ENCODE measurements around the gene RFC3. TPM values are rescaled to one million over a fixed set of nuclear protein-coding genes. Genes with fewer than 3 reads are reported as not detected.

RFC3 gene
- polyA plus RNA-seq, 2 of the 4 experiments (the other 2 are of a cell fraction): 45.3 to 54.5 TPM

DNA sequence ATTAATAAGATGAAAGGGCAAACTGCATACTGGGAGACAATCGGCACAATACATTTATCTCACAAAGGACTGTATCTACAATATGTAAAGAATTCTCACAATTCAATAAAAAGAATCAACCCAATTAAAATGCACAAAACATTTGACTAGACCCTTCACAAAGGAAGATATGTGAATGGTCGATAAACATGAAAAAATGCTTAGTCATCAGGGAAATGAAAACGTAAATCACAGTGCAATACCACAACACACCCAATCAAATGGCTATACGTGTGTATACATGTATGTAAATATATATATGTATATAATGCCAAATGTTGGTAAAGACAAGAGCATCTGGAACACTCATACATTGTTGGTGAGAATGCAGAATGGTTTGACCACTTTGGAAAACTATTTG is 21.9 kb upstream of the RFC3 start:
- FAIRE-seq: no peak
- Histone ChIP-seq H3K4me1 (peaks cover 8% of the 10 kb centered on the region), H3K4me3 (no peak overlapping the region), H3K4me2 (no peak overlapping the region), H3K27ac (no peak overlapping the region), H3K9me3 (no peaks in the 10 kb centered on the region)
- POLR2A ChIA-PET: no interaction called here
- 74% methylated on average over 4 of the region's 4 CpGs for WGBS (ENCODE audit: missing lambda C conversion rate)
- no peak for TF ChIP-seq POLR2A (IDR thresholded peaks at IDR 0.05; ENCODE audit: low read length)
- TF ChIP-seq NFE2L2 (conservative IDR thresholded peaks at IDR 0.05; ENCODE audit: low read length): peak; percentile 56
- no peak for TF ChIP-seq EHF (CRISPR knock-in tag; IDR thresholded peaks at IDR 0.05)
- TF ChIP-seq ZSCAN20 (CRISPR knock-in tag; IDR thresholded peaks at IDR 0.05): no peak
- peak; percentile 86 for TF ChIP-seq MAFK (IDR thresholded peaks at IDR 0.05; ENCODE audit: partially characterized antibody)
- TF ChIP-seq, protein P1, sequence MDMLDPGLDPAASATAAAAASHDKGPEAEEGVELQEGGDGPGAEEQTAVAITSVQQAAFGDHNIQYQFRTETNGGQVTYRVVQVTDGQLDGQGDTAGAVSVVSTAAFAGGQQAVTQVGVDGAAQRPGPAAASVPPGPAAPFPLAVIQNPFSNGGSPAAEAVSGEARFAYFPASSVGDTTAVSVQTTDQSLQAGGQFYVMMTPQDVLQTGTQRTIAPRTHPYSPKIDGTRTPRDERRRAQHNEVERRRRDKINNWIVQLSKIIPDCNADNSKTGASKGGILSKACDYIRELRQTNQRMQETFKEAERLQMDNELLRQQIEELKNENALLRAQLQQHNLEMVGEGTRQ (IDR thresholded peaks at IDR 0.05): no peak
- ATAC-seq: no peak
- CTCF ChIA-PET: no interaction called here
- DNase-seq (ENCODE audit: low read depth in 1 of 2, low spot score in 1 of 2): no peak

- Histone ChIP-seq H3K4me3 (no peak overlapping the region), H3K4me2 (peak overlapping the region; percentile 31; the same call in 2 of the 3 replicates), H3K9me3 (no peaks in the 10 kb centered on the region), H3K27ac (no peak overlapping the region), H3K4me1 (peaks cover 8% of the 10 kb centered on the region)
- no peak for DNase-seq (ENCODE audit: low read depth in 1 of 2, low spot score in 1 of 2)
- ChIA-PET CTCF (interaction anchor here (1.0 to 2.4 kb wide), 2 partner anchors 279 to 1366 kb away, joined by 3 to 6 read pairs; no protein-coding TSS in a partner anchor), POLR2A (no interaction called here)
- FAIRE-seq: no peak
- TF ChIP-seq FOSB (CRISPR knock-in tag; IDR thresholded peaks at IDR 0.05): no peak
- no peak for TF ChIP-seq CBX2 (IDR thresholded peaks at IDR 0.05; ENCODE audit: borderline replicate concordance, low read depth)
- no peak for TF ChIP-seq SREBF2 (IDR thresholded peaks at IDR 0.05)
- TF ChIP-seq CHD4 (IDR thresholded peaks at IDR 0.05; ENCODE audit: borderline replicate concordance): no peak
- TF ChIP-seq BHLHE40 (IDR thresholded peaks at IDR 0.05; ENCODE audit: low read depth, low read length): no peak
- TF ChIP-seq MAFK (IDR thresholded peaks at IDR 0.05; ENCODE audit: partially characterized antibody): no peak
- TF ChIP-seq HOXA7 (CRISPR knock-in tag; IDR thresholded peaks at IDR 0.05): no peak
- TF ChIP-seq PBX3 (IDR thresholded peaks at IDR 0.05): no peak
- no peak for TF ChIP-seq RNF2 (IDR thresholded peaks at IDR 0.05; ENCODE audit: borderline replicate concordance, low read depth)
- TF ChIP-seq RFX5 (IDR thresholded peaks at IDR 0.05): no peak
- no peak for TF ChIP-seq HOXB13 (CRISPR knock-in tag; IDR thresholded peaks at IDR 0.05; ENCODE audit: low read depth)
- TF ChIP-seq, protein P2, sequence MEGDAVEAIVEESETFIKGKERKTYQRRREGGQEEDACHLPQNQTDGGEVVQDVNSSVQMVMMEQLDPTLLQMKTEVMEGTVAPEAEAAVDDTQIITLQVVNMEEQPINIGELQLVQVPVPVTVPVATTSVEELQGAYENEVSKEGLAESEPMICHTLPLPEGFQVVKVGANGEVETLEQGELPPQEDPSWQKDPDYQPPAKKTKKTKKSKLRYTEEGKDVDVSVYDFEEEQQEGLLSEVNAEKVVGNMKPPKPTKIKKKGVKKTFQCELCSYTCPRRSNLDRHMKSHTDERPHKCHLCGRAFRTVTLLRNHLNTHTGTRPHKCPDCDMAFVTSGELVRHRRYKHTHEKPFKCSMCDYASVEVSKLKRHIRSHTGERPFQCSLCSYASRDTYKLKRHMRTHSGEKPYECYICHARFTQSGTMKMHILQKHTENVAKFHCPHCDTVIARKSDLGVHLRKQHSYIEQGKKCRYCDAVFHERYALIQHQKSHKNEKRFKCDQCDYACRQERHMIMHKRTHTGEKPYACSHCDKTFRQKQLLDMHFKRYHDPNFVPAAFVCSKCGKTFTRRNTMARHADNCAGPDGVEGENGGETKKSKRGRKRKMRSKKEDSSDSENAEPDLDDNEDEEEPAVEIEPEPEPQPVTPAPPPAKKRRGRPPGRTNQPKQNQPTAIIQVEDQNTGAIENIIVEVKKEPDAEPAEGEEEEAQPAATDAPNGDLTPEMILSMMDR (IDR thresholded peaks at IDR 0.05): no peak
- 53% methylated on average over 7 of the region's 7 CpGs for WGBS (ENCODE audit: missing lambda C conversion rate)
- ATAC-seq: no peak
Measured at GRCh38 chr13:33797622-33798021, 20.3 kb upstream of the RFC3 start.

GRCh38 chr13:33798023-33798422 is 19.9 kb upstream of the RFC3 start:
- WGBS (ENCODE audit: missing lambda C conversion rate): 42% methylated on average over 3 of the region's 3 CpGs
- CTCF ChIA-PET: interaction anchor here (1.0 to 2.4 kb wide), 2 partner anchors 278 to 1366 kb away, joined by 3 to 6 read pairs; no protein-coding TSS in a partner anchor
- H3K4me1 ChIP-seq: peaks cover 8% of the 10 kb centered on the region
- H3K4me3 ChIP-seq: no peak overlapping the region
- H3K9me3 ChIP-seq: no peaks in the 10 kb centered on the region
- H3K27ac ChIP-seq: no peak overlapping the region
- DNase-seq (ENCODE audit: low read depth in 1 of 2, low spot score in 1 of 2) (no peak), FAIRE-seq (no peak), ATAC-seq (no peak)
- peak overlapping the region; percentile 31; the same call in 2 of the 3 replicates for H3K4me2 ChIP-seq
- POLR2A ChIA-PET: no interaction called here
- TF ChIP-seq TP53 (CRISPR knock-in tag; IDR thresholded peaks at IDR 0.05) (no peak), EHF (CRISPR knock-in tag; IDR thresholded peaks at IDR 0.05) (no peak), CEBPB (IDR thresholded peaks at IDR 0.05) (no peak), MAZ (IDR thresholded peaks at IDR 0.05; ENCODE audit: borderline replicate concordance, low read depth, low read length) (no peak), RAD21 (conservative IDR thresholded peaks at IDR 0.05 in 1 of 2, IDR thresholded peaks at IDR 0.05 in 1 of 2) (no peak), ZSCAN20 (CRISPR knock-in tag; IDR thresholded peaks at IDR 0.05) (no peak), NR3C1 (IDR thresholded peaks at IDR 0.05) (no peak)
- TF ChIP-seq, protein P3, sequence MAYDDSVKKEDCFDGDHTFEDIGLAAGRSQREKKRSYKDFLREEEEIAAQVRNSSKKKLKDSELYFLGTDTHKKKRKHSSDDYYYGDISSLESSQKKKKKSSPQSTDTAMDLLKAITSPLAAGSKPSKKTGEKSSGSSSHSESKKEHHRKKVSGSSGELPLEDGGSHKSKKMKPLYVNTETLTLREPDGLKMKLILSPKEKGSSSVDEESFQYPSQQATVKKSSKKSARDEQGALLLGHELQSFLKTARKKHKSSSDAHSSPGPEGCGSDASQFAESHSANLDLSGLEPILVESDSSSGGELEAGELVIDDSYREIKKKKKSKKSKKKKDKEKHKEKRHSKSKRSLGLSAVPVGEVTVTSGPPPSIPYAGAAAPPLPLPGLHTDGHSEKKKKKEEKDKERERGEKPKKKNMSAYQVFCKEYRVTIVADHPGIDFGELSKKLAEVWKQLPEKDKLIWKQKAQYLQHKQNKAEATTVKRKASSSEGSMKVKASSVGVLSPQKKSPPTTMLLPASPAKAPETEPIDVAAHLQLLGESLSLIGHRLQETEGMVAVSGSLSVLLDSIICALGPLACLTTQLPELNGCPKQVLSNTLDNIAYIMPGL (CRISPR knock-in tag; IDR thresholded peaks at IDR 0.05; ENCODE audit: borderline replicate concordance): no peak
- TF ChIP-seq, protein P1 (IDR thresholded peaks at IDR 0.05): no peak
- TF ChIP-seq, protein P4, sequence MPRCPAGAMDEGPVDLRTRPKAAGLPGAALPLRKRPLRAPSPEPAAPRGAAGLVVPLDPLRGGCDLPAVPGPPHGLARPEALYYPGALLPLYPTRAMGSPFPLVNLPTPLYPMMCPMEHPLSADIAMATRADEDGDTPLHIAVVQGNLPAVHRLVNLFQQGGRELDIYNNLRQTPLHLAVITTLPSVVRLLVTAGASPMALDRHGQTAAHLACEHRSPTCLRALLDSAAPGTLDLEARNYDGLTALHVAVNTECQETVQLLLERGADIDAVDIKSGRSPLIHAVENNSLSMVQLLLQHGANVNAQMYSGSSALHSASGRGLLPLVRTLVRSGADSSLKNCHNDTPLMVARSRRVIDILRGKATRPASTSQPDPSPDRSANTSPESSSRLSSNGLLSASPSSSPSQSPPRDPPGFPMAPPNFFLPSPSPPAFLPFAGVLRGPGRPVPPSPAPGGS (IDR thresholded peaks at IDR 0.05): no peak
- TF ChIP-seq, protein P2 (IDR thresholded peaks at IDR 0.05): no peak
